COR-L47 (cell line): ENCODE results near the gene ADAM23.
"Not testable (repeated sequence)": the region's sequence is repeated elsewhere in the genome, so short reads cannot be mapped to it uniquely, and the experiment has no call there.

ENCODE experiments used
- DNase-seq: peaks from one replicate; lab custom pipeline; 2025; lab: John Stamatoyannopoulos, UW

ADAM23 gene

GRCh38 chr2:206442833-206443734, at the start of gene ADAM23:
Gene ADAM23 (plus strand): TSS chr2:206443532. CDS start chr2:206443867, 335 bp downstream.
- peak; percentile 80 for DNase-seq

DNA sequence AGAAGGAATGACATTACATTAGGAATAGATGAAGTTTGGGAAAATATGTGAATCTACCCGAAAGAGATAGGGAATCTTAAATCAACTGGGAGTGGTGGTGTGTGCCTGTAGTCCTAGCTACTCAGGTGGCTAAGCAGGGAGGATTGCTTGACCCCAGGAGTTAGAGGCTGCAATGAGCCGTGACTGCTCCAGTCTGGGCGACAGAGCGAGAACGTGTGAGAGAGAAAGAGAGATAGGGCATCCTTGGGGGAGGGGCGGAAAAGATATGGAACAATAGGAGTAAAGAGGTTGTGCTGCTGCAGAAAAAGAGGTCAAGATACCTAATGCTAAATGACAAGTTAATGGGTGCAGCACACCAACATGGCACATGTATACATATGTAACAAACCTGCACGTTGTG, 47.1 kb upstream of the ADAM23 start:
- no peak for DNase-seq

GRCh38 chr2:206402956-206403569, 40.3 kb upstream of the ADAM23 start:
- DNase-seq = not testable (repeated sequence)

GRCh38 chr2:206408323-206409320, 34.7 kb upstream of the ADAM23 start:
- no peak for DNase-seq

- no peak for DNase-seq
These were observed 32.6 kb upstream of the ADAM23 start for GRCh38 chr2:206410714-206411113.

DNA sequence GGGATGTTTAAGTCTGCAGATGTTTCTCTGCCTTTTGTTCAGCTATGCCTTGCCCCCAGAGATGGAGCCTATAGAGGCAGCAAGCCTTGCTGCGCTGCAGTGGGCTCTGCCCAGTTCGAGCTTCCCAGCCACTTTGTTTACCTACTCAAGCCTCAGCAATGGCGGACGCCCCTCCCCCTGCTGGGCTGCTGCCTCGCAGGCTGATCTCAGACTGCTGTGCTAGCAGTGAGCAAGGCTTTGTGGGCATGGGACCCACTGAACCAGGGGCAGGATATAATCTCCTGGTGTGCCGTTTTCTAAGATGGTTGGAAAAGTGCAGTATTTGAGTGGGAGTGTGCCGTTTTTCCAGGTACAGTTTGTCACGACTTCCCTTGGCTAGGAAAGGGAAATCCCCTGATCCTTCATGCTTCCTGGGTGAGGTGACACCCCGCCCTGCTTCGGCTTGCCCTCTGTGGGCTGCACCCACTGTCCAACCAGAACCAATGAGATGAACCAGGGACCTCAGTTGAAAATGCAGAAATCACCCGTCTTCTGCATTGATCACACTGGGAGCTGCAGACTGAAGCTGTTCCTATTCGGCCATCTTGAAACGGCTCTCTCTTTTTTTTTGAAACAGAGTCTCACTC, 27.6 kb upstream of the ADAM23 start:
- no peak for DNase-seq

- DNase-seq = no peak
These were observed 24.4 kb upstream of the ADAM23 start for GRCh38 chr2:206418968-206419367.

DNA sequence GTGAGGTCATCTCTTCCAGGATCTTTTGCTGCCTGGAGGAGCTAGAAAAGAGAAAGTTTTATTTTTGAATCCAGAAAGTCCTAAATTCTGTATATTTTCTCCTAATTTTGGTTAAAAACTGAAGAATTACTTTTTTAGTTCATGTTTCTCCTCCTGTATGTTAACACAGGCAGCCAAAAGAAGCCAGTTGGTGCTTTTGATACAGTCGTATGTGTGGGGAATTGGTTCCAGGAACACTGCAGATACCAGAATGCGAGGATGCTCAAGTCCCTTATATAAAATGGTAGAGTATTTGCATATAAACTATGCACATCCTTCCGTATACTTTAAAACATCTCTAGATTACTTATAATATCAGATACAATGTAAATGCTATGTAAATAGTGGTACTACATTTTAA, 22.6 kb upstream of the ADAM23 start:
- DNase-seq = no peak

DNA sequence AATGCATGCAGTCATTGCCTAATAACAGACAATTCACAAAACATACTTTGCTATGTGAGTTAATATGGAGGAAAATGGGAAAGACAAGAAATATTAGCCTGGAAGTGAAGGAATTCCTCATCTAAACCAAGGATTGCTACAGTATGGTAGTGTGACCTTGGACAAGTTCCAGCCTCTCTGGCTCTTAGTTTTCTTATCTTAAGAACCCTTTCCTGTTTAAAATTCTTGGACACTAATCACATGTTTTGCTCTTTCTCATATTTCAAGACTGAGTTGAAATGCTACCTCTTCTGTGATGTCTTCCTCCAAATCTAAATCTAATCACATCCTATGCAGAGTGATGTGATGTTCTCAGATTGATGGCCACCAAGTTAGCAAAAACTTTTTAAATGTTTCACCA, 20.8 kb upstream of the ADAM23 start:
- no peak for DNase-seq

DNA sequence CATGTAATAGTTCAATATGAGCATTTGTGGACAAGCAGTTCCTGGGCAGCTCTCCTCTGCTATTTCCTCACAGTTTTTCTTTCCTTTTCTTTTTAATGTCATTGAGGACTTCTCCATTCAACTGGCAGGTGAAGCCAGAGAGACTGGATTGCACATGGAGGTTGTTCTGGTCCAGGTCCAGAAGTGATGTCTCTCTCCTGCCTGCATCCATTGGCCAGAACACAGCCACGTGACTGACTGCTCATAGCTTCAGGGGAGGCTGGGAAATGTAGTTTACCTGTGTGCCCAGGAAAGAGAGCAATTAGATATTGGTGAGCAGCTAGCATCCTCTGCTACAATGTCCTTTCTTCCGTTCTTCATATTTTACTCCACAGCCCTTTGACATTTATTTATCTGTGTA, 20.2 kb upstream of the ADAM23 start:
- no peak for DNase-seq

GRCh38 chr2:206424134-206424533, 19.2 kb upstream of the ADAM23 start:
- no peak for DNase-seq

DNA sequence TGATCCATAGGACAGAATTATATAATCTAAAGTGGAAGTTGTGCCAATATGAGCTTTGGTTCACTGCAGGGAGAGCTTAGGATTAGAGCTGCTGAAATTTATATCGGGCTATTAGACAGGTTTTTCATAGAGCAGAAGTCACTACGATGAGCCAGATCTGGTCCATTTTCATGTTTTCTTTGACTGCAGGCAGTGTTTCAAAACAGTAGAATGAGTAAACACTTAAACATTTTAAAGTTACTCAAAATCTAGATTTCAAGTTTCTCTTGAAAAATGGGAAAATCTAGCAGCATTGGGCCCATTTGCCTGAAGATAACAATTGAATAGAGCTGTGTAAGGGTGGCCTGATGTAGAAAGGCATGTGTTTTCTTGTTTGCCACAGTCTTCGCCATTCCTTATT, 14.5 kb upstream of the ADAM23 start:
- no peak for DNase-seq

GRCh38 chr2:206430452-206430851, 12.9 kb upstream of the ADAM23 start:
- DNase-seq = no peak

GRCh38 chr2:206431439-206431838, 11.9 kb upstream of the ADAM23 start:
- DNase-seq = no peak

DNA sequence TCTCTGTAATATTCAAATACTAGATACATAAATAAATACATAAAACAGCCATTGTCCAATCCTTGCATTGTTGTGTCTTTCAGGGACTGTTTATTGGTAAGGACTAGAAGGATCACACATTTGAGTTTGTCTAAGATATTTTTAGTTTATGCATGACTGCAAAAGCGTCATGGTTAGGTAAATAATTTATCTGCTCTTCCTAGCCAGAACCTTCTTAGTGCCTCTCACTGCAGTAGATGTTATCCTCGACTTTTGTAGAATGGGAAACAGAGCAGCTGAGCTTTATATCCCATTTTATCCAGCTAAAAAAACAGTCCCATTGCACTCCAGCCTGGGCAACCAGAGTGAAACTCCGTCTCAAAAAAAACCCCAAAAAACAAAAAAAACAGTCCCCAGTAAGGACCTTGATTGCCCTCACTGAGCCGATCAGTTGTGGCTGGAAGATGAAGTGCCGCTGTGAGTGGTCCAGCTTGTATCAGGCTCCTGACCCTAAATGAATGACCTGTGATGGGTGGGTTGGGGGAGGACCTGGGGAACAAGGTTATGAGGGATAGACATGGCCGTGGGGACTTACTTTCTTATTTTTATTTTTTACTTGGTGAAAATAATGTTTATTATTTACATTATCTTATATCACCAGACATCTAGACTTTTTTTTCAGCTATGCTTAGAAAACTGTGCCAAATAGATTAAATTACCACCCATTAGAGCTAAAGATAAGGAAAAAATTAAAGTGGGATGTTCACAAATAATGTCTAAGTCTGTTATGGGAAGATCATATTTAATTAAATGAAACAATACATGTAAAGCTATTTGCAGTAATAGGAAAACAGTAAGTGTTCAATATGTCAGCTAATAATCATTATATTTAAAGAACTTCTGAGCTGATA, 10.9 kb upstream of the ADAM23 start:
- no peak for DNase-seq

DNA sequence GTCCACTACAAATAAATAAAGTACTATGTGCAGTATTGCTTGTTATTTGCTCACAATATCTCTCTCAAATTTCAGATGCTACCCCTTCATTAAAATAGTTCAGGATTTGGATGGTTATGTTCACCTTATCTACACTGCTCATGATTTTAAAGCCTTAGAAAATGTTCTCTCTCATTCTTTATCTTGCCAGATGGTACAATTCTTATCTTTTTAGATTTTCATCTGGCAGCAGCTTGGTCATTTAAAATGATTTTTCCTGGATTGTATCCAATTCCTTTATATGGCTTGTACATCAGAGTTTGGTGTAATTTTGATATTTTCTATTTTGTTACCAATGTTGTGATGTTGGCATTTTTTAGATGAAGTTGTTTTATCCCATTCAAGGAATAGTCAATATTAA, 10.1 kb upstream of the ADAM23 start:
- no peak for DNase-seq

- no peak for DNase-seq
These were observed 9.6 kb upstream of the ADAM23 start for GRCh38 chr2:206433686-206434085.

- no peak for DNase-seq
These were observed 7.6 kb upstream of the ADAM23 start for GRCh38 chr2:206435742-206436141.

DNA sequence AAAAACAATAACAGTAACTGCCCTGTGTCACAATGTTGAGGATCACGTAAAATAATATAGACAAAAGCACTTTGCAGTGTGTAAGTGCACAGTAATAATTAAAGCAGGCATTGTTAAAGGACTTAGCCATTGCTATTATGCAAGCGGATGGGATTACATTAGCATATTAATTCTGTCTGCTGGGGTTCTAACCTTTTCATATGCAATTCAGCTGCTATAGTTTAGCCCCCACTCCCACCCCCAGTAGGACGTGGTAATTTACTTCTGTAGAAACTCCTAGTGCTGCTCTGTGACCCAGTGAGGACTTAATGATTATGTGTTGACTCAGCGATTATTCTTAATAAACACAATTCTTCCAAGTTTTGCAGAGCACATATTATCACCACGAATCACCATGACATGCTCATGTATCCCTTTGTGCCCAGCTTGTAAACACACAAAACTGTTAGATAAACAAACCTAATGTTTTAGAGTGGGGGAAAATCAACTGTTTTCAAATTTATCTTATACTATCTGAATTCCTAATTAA, 5.1 kb upstream of the ADAM23 start:
- DNase-seq = no peak

DNA sequence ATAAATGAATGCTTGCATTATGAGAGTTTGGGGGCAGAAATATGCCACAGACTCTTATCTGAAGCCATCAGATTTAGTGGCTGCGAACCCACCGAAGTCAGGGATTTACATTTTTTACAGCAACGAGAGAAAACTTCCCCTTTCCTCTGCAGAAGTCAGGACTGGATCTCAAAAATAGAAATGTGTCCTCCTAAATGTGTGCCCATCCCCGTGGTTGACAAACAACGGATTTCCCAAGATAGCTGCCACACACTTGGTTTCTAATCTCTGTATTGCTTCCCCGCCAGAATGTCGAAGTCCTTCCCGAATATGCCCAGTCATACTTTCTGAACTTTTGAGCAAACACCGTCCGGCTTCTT, 879 bp upstream of the ADAM23 start:
- DNase-seq = no peak
